NCI-H146 treated with DMSO at 0.1 percent for 48 hours (cell line): Measurements from ENCODE around the gene CHRNE.
"Not testable (repeated sequence)": the region's sequence is repeated elsewhere in the genome, so short reads cannot be mapped to it uniquely, and the experiment has no call there.

Experiments
- DNase-seq: peaks from one replicate; lab custom pipeline; 2025; ENCODE audit not compliant: unreplicated experiment; lab: John Stamatoyannopoulos, UW

Gene CHRNE

DNA sequence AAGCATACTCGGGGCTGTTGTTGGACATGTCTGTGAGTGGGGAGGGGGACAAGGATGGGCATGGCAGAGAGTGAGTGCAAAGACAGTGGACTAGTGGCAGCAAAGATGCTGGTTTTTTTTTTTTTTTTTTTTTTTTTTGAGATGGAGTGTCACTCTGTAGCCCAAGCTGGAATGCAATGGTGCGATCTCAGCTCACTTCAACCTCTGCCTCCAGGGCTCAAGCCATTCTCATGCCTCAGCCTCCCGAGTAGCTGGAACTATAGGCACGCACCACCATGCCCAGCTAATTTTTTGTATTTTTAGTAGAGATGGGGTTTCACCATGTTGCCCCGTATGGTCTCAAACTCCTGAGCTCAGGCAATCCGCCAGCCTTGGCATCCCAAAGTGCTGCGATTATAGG, 45.6 kb downstream of the CHRNE start:
- DNase-seq: not testable (repeated sequence)

DNA sequence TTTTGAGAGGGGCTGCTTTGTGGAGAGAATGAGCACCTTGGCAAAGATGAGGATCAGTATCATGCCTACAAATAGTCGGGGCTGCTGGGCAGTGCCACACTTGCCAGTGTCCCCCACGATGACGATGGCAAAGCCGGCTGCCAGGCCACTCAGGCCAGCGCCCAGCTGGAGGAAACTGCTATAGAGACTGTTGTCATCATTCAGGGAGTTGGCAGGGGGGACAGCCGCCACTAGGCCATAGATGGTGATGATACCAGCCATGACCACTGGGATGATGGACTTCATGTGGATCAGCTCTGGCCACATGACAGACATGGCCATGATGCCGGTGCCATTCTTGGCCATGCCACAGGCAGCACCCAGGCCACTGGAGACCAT, 46.0 kb downstream of the CHRNE start:
- DNase-seq: no peak

DNA sequence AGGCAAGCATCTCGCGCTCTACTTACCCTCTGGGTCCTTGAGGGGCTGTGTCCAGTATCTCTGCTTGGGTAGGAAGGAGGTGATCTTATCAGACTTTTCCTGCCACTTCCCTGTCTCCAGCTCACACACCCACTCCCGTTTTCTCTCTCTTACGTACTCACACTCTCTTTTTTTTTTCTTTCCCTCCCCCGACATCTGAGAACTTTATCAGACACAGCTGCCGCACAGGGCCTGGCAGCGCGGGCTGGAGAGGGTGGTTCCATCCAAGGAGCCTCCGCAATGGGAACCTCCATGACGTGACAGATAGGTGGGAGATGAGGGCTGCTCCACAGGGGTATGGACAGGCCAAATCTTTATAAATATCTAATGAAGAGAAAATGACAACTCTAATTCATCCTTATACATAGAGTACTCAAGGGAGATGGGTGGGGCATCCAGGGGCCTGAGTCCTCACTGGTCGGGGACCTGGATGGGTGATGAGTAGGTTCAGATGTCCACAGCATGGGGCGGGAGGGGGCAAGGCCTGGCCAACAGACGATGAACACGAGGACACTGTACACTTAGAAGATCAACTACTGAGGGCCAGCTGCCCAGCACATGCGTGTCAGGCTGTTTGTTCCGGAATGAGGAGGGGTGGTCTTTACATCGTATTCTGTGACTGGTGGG, 46.5 kb downstream of the CHRNE start:
- no peak for DNase-seq

DNA sequence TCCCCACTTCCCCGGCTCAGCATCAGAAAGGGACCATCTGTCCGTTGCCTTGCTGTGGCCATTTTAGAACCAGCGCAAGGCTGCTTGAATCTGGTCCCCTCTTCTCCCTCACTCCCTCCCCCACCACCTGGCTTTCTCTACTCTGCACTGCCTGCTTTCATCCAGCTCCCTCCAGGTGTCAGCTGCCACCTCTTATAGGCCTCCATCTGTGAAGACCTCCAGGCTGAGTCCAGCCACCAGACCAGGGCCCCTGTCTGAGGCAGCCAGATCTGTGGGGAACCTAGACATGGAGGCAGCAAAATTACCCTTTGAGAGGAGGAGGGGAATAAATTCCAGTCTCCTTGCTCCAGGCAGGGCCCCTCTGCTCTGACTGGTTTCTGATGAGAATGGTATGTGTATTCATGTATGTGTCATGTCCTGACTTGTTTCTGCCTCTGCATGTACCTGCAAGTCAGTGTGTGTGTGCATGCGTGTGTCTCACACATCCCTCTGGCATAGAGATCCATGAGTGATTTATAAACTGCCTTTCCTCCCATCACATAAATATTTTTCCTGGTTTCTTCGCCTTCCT, 48.7 kb downstream of the CHRNE start:
- DNase-seq: no peak

DNA sequence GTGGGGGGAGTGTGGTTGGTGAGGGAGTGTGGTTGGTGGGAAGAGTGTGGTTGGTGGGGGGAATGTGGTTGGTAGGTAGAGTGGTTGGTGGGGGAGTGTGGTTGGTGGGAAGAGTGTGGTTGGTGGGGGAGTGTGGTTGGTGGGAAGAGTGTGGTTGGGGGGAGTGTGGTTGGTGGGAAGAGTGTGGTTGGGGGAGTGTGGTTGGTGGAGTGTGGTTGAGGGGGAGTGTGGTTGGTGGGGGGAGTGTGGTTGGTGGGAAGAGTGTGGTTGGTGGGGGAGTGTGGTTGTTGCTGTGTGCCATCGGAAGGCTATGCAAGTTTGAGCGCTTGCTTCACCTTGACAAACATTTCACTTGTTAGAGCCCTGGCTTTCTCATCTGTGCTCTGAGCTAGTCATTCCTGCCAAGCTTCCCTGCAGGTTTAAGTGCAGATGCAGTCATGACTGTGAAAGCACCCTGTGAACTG, 49.7 kb downstream of the CHRNE start:
- DNase-seq: no peak

DNA sequence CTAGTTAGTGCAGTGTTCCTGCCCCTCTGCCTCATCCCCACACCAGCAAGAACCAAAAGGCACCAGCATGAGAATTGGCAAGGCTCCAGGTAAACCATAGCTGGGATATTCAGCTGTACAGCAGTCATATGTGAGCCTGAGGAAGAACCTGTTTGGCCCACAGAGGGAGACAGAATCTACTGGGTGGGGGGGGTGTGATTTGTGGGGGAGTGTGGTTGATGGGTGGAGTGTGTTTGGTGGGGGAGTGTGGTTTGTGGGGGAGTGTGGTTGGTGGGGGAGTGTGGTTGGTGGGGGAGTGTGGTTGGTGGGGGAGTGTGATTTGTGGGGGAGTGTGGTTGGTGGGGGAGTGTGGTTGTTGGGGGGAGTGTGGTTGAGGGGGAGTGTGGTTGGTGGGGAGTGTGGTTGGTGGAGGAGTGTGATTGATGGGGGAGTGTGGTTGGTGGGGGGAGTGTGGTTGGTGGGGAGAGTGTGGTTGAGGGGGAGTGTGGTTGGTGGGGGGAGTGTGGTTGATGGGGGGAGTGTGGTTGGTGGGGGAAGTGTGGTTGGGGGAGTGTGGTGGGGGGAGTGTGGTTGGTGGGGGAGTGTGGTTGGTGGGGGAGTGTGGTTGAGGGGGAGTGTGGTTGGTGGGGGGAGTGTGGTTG, 50.2 kb downstream of the CHRNE start:
- DNase-seq: no peak

DNA sequence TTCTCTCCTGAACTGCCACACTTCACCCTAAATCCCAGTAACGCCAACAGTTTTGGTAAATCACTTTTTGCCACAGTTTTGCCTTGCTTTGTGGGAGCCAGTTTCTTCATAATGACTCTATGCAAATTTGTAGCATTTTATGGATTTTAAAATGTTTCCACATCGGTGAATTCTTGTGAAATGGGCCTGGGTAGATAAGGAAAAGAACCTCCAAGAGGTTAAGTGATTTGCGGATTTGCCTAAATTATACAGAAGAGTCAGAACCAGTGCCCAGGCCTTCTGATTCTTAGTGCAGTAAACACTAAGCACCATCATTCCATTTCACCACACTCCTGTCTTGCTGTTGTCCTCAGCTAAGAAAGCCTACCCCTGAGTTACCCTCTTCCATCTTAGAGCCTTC, 51.8 kb downstream of the CHRNE start:
- DNase-seq: no peak

DNA sequence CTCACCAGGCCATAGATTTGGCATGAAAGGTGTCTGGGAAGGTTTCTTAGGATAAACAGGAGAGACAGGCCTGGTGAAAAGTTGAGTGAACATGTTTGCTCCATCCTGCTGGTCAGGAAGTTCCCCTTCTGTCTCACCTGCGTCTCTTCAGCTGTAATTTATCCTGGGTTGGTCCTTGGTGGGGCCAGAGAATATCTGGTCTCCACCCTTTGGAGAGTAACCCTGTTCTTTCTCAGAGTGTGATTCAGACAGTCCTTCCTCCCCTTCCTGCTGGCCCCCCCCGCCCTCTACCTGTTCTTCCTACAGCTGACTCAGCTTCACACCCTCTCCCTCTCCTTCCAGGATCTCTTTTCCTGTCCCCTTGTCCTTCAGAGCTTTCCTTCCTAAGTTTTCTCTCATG, 52.7 kb downstream of the CHRNE start:
- no peak for DNase-seq

DNA sequence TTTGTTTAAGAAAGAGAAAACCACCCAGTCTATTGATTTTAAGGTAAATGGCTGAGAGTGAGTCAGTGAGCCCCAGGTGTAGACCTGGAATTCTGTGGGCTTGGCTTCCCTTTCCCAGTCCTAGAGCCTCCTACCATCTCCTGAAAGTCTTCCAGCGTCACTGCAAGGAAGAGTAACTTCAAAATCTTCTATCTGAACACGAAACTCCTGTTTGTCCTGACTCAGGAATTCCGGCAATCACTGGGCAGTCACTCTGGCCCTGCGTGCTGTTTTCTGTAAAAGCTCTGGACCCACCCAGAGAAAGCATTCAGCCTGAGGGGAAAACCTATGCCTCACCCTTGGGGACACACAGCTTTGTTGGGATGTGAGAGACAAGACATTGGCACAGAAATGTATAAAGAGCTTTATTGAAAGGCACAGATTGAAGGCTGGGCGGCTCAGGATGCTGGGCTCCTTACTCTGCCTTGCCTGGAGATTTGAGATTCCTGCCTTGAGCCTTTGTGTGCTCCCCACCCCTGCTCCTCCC, 53.8 kb downstream of the CHRNE start:
- no peak for DNase-seq
